Upper lobe of left lung (tissue), 6 donors: Measurements from ENCODE around the gene WDR3. TPM values are rescaled to one million over a fixed set of nuclear protein-coding genes. Genes with fewer than 3 reads are reported as not detected.

Experiments used
- ATAC-seq, 2 donors: fragments of 200-7000 bp; cut with Tn5 transposase; one replicate each; pipeline ENCODE4 v1.9.1; 2022; ENCODE audit warnings: mild to moderate bottlenecking in 2 of 2, moderate library complexity in 2 of 2; ENCODE audit not compliant: low FRiP score in 2 of 2
- DNase-seq, 2 donors: peaks; one replicate each; pipeline ENCODE4 v3.0.0-alpha.2; 2019 to 2020
- H3K27ac ChIP-seq, 4 donors: fragments of 200-600 bp; sonication (generic); one replicate each; pipeline ENCODE4 v1.5.1; 2016 to 2019
- H3K27me3 ChIP-seq, 4 donors: fragments of 200-600 bp; sonication (generic); one replicate each; pipeline ENCODE4 v1.5.1; 2017 to 2019
- H3K36me3 ChIP-seq, 4 donors: fragments of 200-600 bp; sonication (generic); one replicate each; pipeline ENCODE4 v1.5.1; 2016 to 2019
- H3K4me1 ChIP-seq, 4 donors: fragments of 200-600 bp; sonication (generic); one replicate each; pipeline ENCODE4 v1.5.1; 2018 to 2019
- H3K4me3 ChIP-seq, 4 donors: fragments of 200-600 bp; sonication (generic); one replicate each; pipeline ENCODE4 v1.5.1; 2017 to 2019; ENCODE audit warnings: mild to moderate bottlenecking in 2 of 4, moderate library complexity in 1 of 4
- H3K9me3 ChIP-seq, 4 donors: fragments of 200-600 bp; sonication (generic); one replicate each; pipeline ENCODE4 v1.5.1; 2018 to 2019
- EP300 ChIP-seq, 4 donors: sonication (generic); formaldehyde crosslinking; IDR thresholded peaks; one replicate each; pipeline ENCODE4 v1.5.1; 2017; ENCODE audit warnings: antibody characterized with exemption in 4 of 4, control low read depth in 2 of 4
- POLR2A ChIP-seq, 4 donors: fragments of 450-650 bp; IDR thresholded peaks; one replicate each; pipeline ENCODE4 v1.5.1; 2016 to 2017; ENCODE audit warnings: antibody characterized with exemption in 4 of 4, mild to moderate bottlenecking in 2 of 4
- POLR2AphosphoS5 ChIP-seq, 2 donors: sonication (generic); formaldehyde crosslinking; IDR thresholded peaks; one replicate each; pipeline ENCODE4 v1.5.1; 2017; ENCODE audit warnings: antibody characterized with exemption in 2 of 2
- WGBS, 2 donors: methylation state at CpG; one replicate each; pipeline ENCODE4 v1.1.5; 2017 to 2018; 5-methylcytosine and 5-hydroxymethylcytosine counted together
- total RNA-seq, 6 donors: library from RNA; depleted of rRNA in 4 of 6; stranded (reverse); fragments of >200 nt in 4 of 6; gene quantifications; one replicate each; pipeline versions ENCODE4 v1.1.0 to v1.2.1, GENCODE V29; 2016 to 2021
- TF ChIP-seq, protein P1 (sequence below), 6 experiments: fragments of 450-650 bp in 4 of 6; fragments of 200-600 bp in 2 of 6; sonication (generic) in 2 of 6; IDR thresholded peaks; one replicate each; pipeline ENCODE4 v1.5.1; 2016 to 2019; ENCODE audit warnings: antibody characterized with exemption in 6 of 6
- donor health status: DM: no; HTN: no; CAD: no; lungs with moderate emphysema.
- donor health status: DM: no; HTN: yes; CAD: no; lungs with severe emphysema.

WDR3 gene
- total RNA-seq, 6 donors from 2014 or later, result 2.3 to 17.7 (median 11.3) TPM

DNA sequence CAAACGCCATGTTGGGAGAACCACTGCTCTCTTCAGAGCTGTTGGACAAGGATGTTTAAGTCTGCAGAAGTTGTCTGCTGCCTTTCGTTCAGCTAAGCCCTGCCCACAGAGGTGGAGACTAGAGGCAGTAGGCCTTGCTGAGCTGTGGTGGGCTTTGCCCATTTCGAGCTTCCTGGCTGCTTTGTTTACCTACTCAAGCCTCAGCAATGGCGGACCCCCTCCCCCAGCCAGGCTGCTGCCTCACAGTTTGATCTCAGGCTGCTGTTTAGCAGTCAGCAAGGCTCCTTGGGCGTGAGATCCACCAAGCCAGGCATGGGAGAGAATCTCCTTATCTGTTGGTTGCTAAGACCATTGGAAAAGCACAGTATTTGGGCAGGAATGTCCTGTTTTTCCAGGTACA is 74.8 kb downstream of the WDR3 start:
- Histone ChIP-seq H3K4me3 (no peak overlapping the region), H3K4me1 (no peaks in the 10 kb centered on the region), H3K27ac (no peak overlapping the region), H3K36me3 (no peaks in the 10 kb centered on the region), H3K27me3 (no peaks in the 10 kb centered on the region), H3K9me3 (no peaks in the 10 kb centered on the region)
- DNase-seq (peak in 1 of 2 donors; percentile 4), ATAC-seq (no peak)
- WGBS, 2 donors, result 70 to 74% methylated on average over 5 of the region's 5 CpGs
- no peak for TF ChIP-seq POLR2A (IDR thresholded peaks at IDR 0.05)
- no peak for TF ChIP-seq POLR2AphosphoS5 (IDR thresholded peaks at IDR 0.05)
- TF ChIP-seq, protein P1, sequence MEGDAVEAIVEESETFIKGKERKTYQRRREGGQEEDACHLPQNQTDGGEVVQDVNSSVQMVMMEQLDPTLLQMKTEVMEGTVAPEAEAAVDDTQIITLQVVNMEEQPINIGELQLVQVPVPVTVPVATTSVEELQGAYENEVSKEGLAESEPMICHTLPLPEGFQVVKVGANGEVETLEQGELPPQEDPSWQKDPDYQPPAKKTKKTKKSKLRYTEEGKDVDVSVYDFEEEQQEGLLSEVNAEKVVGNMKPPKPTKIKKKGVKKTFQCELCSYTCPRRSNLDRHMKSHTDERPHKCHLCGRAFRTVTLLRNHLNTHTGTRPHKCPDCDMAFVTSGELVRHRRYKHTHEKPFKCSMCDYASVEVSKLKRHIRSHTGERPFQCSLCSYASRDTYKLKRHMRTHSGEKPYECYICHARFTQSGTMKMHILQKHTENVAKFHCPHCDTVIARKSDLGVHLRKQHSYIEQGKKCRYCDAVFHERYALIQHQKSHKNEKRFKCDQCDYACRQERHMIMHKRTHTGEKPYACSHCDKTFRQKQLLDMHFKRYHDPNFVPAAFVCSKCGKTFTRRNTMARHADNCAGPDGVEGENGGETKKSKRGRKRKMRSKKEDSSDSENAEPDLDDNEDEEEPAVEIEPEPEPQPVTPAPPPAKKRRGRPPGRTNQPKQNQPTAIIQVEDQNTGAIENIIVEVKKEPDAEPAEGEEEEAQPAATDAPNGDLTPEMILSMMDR (IDR thresholded peaks at IDR 0.05), result no peak
- no peak for TF ChIP-seq EP300 (IDR thresholded peaks at IDR 0.05)

DNA sequence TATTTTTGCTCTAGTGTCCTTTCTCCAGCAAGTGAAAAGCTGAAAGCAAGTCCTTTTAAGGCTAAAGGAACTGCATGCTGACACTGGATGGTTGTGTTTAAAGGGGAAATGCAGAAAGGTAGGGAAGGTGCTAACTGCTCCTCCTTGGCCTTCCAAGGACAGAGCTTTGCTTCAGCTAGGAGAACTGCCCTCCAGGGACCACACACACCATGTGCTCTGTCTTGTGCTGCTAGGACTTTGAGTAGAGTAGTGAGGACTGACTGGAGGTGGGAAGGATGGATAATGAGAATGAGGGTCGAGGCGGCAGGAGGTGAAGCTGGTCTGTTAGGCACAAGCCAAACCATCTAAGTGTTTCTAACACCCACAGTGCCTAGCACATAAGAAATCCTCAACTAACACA is 77.9 kb downstream of the WDR3 start:
- Histone ChIP-seq H3K36me3 (no peaks in the 10 kb centered on the region), H3K9me3 (no peaks in the 10 kb centered on the region), H3K4me1 (no peaks in the 10 kb centered on the region), H3K4me3 (no peak overlapping the region), H3K27ac (no peak overlapping the region), H3K27me3 (no peaks in the 10 kb centered on the region)
- WGBS, 2 donors, result 67 to 88% methylated on average over 2 of the region's 2 CpGs
- no peak for DNase-seq
- TF ChIP-seq, protein P1 (IDR thresholded peaks at IDR 0.05), result no peak
- TF ChIP-seq EP300 (IDR thresholded peaks at IDR 0.05) (no peak), POLR2A (IDR thresholded peaks at IDR 0.05) (no peak), POLR2AphosphoS5 (IDR thresholded peaks at IDR 0.05) (no peak)
- ATAC-seq, result no peak

DNA sequence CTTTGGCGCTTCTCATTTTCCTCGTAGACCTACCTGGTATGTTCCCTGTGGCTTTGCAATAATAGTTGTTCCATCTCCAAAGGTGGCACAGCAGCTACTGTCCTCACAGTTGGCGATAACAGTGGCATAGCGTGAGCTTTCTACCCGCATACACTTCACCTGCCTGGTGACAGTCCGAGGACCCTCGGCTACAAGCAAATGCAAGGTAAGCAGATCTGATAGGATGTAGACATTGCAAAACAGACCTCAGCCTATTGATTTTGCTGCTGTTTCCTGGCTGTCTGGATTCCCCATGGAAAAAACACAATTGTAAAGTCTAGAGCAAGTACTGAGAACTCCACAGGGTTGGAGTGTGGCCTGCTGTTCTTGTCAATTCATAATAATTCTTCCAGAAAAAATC is 78.5 kb downstream of the WDR3 start:
- DNase-seq, result no peak
- ATAC-seq, result no peak
- H3K27ac ChIP-seq, result no peak overlapping the region
- no peaks in the 10 kb centered on the region for H3K9me3 ChIP-seq
- 97% methylated on average over 7 of the region's 7 CpGs for WGBS, 2 donors
- H3K36me3 ChIP-seq, result no peaks in the 10 kb centered on the region
- no peaks in the 10 kb centered on the region for H3K4me1 ChIP-seq
- no peak overlapping the region for H3K4me3 ChIP-seq
- no peaks in the 10 kb centered on the region for H3K27me3 ChIP-seq
- no peak for TF ChIP-seq POLR2AphosphoS5 (IDR thresholded peaks at IDR 0.05)
- no peak for TF ChIP-seq POLR2A (IDR thresholded peaks at IDR 0.05)
- TF ChIP-seq EP300 (IDR thresholded peaks at IDR 0.05), result no peak
- TF ChIP-seq, protein P1 (IDR thresholded peaks at IDR 0.05), result no peak

DNA sequence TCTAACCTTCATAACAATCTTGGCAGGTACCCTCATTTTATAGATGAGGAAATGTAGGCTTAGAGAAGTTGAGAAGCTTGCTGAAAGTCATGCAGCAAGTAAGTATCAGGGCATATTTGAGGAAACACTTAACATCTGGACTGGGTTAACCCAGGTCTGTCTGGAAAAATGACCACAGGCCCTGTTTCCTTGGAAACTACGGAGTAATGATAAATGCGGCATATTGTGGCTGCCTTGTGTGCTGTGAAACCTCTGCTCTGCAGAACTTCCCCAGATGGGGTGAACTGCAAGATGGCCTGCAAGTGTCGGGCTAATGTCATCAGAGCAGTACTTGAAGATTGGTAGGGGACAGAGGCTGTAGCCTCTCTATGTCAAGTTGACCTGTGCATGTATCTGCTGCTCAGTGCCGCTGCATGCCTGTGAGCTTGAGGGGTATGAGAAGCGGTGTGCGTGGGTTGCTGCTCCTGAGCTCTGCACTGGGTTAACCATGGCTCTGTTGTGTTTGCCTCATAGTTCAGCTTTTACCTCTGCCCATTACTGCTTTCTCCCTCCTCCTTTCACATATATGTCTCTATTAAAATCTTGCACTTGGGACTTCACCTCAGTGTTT is 83.1 kb downstream of the WDR3 start:
- Histone ChIP-seq H3K27me3 (no peaks in the 10 kb centered on the region), H3K9me3 (no peaks in the 10 kb centered on the region), H3K27ac (no peak overlapping the region), H3K4me3 (no peak overlapping the region), H3K4me1 (no peaks in the 10 kb centered on the region), H3K36me3 (no peaks in the 10 kb centered on the region)
- ATAC-seq, result no peak
- no peak for DNase-seq
- whole genome bisulfite sequencing, 2 donors, result 85 to 90% methylated on average over 6 of the region's 6 CpGs
- TF ChIP-seq POLR2AphosphoS5 (IDR thresholded peaks at IDR 0.05), result no peak
- no peak for TF ChIP-seq EP300 (IDR thresholded peaks at IDR 0.05)
- TF ChIP-seq POLR2A (IDR thresholded peaks at IDR 0.05), result no peak
- TF ChIP-seq, protein P1 (IDR thresholded peaks at IDR 0.05), result no peak

DNA sequence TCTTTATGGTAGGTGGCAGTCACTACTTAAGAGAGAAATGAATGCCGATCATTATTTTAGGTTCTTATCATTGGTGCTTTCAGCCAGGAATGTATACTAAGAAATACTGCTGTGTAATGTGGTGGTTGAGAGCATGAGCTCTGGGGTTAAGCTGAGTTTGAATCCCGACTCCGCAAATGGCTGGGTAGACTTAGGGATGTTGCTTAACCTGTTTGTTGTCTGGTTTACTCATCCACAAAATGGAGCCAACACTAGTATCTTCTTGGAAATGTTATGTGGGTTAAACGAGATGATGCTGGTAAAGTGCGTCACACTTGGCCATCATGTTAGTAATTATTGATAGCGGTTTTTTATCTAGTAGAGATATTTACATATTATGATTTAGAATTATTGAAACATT is 83.8 kb downstream of the WDR3 start:
- Histone ChIP-seq H3K4me3 (no peak overlapping the region), H3K27ac (no peak overlapping the region), H3K36me3 (no peaks in the 10 kb centered on the region), H3K4me1 (no peaks in the 10 kb centered on the region), H3K9me3 (no peaks in the 10 kb centered on the region), H3K27me3 (no peaks in the 10 kb centered on the region)
- ATAC-seq (no peak), DNase-seq (no peak)
- WGBS, 2 donors, result 85 to 86% methylated on average over 6 of the region's 6 CpGs
- TF ChIP-seq EP300 (IDR thresholded peaks at IDR 0.05) (no peak), POLR2AphosphoS5 (IDR thresholded peaks at IDR 0.05) (no peak), POLR2A (IDR thresholded peaks at IDR 0.05) (no peak)
- TF ChIP-seq, protein P1 (IDR thresholded peaks at IDR 0.05), result no peak
